Upper lobe of left lung (tissue), 6 donors: ENCODE data around the gene SAMD11. TPM values are rescaled to one million over a fixed set of nuclear protein-coding genes. Genes with fewer than 3 reads are reported as not detected.
A peak's percentile ranks its signal among the peaks of the same experiment; 100 is the strongest.

Source experiments
- ATAC-seq, 2 donors: fragments of 200-7000 bp; cut with Tn5 transposase; one replicate each; pipeline ENCODE4 v1.9.1; 2022; ENCODE audit warnings: mild to moderate bottlenecking in 2 of 2, moderate library complexity in 2 of 2; ENCODE audit not compliant: low FRiP score in 2 of 2
- DNase-seq, 2 donors: peaks; one replicate each; pipeline ENCODE4 v3.0.0-alpha.2; 2019 to 2020
- H3K27ac ChIP-seq, 4 donors: fragments of 200-600 bp; sonication (generic); one replicate each; pipeline ENCODE4 v1.5.1; 2016 to 2019
- H3K27me3 ChIP-seq, 4 donors: fragments of 200-600 bp; sonication (generic); one replicate each; pipeline ENCODE4 v1.5.1; 2017 to 2019
- H3K36me3 ChIP-seq, 4 donors: fragments of 200-600 bp; sonication (generic); one replicate each; pipeline ENCODE4 v1.5.1; 2016 to 2019
- H3K4me1 ChIP-seq, 4 donors: fragments of 200-600 bp; sonication (generic); one replicate each; pipeline ENCODE4 v1.5.1; 2018 to 2019
- H3K4me3 ChIP-seq, 4 donors: fragments of 200-600 bp; sonication (generic); one replicate each; pipeline ENCODE4 v1.5.1; 2017 to 2019; ENCODE audit warnings: mild to moderate bottlenecking in 2 of 4, moderate library complexity in 1 of 4
- H3K9me3 ChIP-seq, 4 donors: fragments of 200-600 bp; sonication (generic); one replicate each; pipeline ENCODE4 v1.5.1; 2018 to 2019
- EP300 ChIP-seq, 4 donors: sonication (generic); formaldehyde crosslinking; IDR thresholded peaks; one replicate each; pipeline ENCODE4 v1.5.1; 2017; ENCODE audit warnings: antibody characterized with exemption in 4 of 4, control low read depth in 2 of 4
- POLR2A ChIP-seq, 4 donors: fragments of 450-650 bp; IDR thresholded peaks; one replicate each; pipeline ENCODE4 v1.5.1; 2016 to 2017; ENCODE audit warnings: antibody characterized with exemption in 4 of 4, mild to moderate bottlenecking in 2 of 4
- POLR2AphosphoS5 ChIP-seq, 2 donors: sonication (generic); formaldehyde crosslinking; IDR thresholded peaks; one replicate each; pipeline ENCODE4 v1.5.1; 2017; ENCODE audit warnings: antibody characterized with exemption in 2 of 2
- WGBS, 2 donors: methylation state at CpG; one replicate each; pipeline ENCODE4 v1.1.5; 2017 to 2018; 5-methylcytosine and 5-hydroxymethylcytosine counted together
- total RNA-seq, 6 donors: library from RNA; depleted of rRNA in 4 of 6; stranded (reverse); fragments of >200 nt in 4 of 6; gene quantifications; one replicate each; pipeline versions ENCODE4 v1.1.0 to v1.2.1, GENCODE V29; 2016 to 2021
- TF ChIP-seq, protein P1 (sequence below), 6 experiments: fragments of 450-650 bp in 4 of 6; fragments of 200-600 bp in 2 of 6; sonication (generic) in 2 of 6; IDR thresholded peaks; one replicate each; pipeline ENCODE4 v1.5.1; 2016 to 2019; ENCODE audit warnings: antibody characterized with exemption in 6 of 6
- donor health status: DM: no; HTN: no; CAD: no; lungs with moderate emphysema.
- donor health status: DM: no; HTN: yes; CAD: no; lungs with severe emphysema.

SAMD11 gene
- total RNA-seq, 6 donors from 2014 or later = 1.0 to 9.3 (median 2.4) TPM

- H3K4me1 ChIP-seq = peaks cover 20 to 34% (median 30%) of the 10 kb centered on the region in 4 donors
- no peak for ATAC-seq
- 50 to 97% methylated on average over 2 to 10 of the region's 10 CpGs for WGBS, 2 donors
- H3K27ac ChIP-seq = no peak overlapping the region
- no peaks in the 10 kb centered on the region for H3K9me3 ChIP-seq
- TF ChIP-seq POLR2AphosphoS5 (IDR thresholded peaks at IDR 0.05) = no peak
- TF ChIP-seq, protein P1, sequence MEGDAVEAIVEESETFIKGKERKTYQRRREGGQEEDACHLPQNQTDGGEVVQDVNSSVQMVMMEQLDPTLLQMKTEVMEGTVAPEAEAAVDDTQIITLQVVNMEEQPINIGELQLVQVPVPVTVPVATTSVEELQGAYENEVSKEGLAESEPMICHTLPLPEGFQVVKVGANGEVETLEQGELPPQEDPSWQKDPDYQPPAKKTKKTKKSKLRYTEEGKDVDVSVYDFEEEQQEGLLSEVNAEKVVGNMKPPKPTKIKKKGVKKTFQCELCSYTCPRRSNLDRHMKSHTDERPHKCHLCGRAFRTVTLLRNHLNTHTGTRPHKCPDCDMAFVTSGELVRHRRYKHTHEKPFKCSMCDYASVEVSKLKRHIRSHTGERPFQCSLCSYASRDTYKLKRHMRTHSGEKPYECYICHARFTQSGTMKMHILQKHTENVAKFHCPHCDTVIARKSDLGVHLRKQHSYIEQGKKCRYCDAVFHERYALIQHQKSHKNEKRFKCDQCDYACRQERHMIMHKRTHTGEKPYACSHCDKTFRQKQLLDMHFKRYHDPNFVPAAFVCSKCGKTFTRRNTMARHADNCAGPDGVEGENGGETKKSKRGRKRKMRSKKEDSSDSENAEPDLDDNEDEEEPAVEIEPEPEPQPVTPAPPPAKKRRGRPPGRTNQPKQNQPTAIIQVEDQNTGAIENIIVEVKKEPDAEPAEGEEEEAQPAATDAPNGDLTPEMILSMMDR (IDR thresholded peaks at IDR 0.05) = no peak
- no peak for TF ChIP-seq EP300 (IDR thresholded peaks at IDR 0.05)
- no peak for TF ChIP-seq POLR2A (IDR thresholded peaks at IDR 0.05)
- H3K36me3 ChIP-seq = no peaks in the 10 kb centered on the region
- H3K4me3 ChIP-seq = no peak overlapping the region
- H3K27me3 ChIP-seq = peaks cover 2 to 40% (median 31%) of the 10 kb centered on the region in 4 donors
- peak in 1 of 2 donors; percentile 64 for DNase-seq
Observed at GRCh38 chr1:927748-928147, 4.0 kb downstream of the SAMD11 start.

DNA sequence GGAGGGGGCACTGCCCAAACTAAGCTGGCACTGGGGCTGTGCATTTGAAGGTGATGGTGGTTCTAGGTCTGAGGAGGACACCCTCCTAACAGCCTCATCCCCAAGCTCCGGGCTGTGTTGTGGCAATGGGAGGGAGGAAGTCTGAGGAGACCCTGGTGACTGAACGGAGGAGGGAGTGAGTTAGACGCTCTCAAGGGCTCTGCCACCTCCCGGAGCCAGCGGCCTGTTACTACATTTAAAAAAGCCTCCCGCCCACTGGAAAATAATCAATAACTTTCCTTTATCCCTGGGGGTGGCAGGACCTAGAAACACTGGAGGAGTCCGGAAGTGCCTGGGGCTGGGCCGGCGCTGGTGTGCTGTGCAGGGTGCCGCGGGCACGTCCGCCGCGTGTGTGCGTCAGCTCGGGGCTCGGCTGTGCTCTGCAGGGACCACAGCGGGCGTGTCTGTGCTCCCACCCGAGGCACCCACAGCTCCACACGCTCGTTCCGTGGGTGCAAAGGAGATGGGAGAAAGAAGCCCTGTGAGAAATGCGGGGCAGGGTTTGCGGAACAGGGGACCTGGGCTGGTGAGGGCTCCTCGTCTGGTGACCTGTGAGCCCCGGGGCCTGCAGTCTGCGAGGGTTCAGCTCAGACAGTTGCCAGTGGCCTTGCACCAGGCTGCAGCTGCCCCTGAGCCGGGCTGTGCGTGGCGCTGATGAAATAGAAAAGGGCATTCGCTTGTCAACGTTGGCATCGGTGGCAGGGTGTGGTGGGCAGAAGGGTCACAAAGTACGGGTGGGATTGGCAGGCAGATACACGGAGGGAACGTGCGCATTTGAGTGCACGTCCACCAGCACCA lies 5.3 kb downstream of the SAMD11 start:
- no peaks in the 10 kb centered on the region for H3K9me3 ChIP-seq
- TF ChIP-seq, protein P1 (IDR thresholded peaks at IDR 0.05) = no peak
- no peak for TF ChIP-seq POLR2A (IDR thresholded peaks at IDR 0.05)
- no peak for TF ChIP-seq EP300 (IDR thresholded peaks at IDR 0.05)
- TF ChIP-seq POLR2AphosphoS5 (IDR thresholded peaks at IDR 0.05) = no peak
- peak in 1 of 2 donors; percentile 77 for DNase-seq
- ATAC-seq = no peak
- no peaks in the 10 kb centered on the region for H3K36me3 ChIP-seq
- no peak overlapping the region for H3K27ac ChIP-seq
- H3K4me3 ChIP-seq = no peak overlapping the region
- 77 to 81% methylated on average over 38 to 40 of the region's 40 CpGs for WGBS, 2 donors
- peaks cover 19 to 24% (median 22%) of the 10 kb centered on the region in 4 donors for H3K4me1 ChIP-seq
- H3K27me3 ChIP-seq = peaks cover 2 to 30% (median 21%) of the 10 kb centered on the region in 4 donors

DNA sequence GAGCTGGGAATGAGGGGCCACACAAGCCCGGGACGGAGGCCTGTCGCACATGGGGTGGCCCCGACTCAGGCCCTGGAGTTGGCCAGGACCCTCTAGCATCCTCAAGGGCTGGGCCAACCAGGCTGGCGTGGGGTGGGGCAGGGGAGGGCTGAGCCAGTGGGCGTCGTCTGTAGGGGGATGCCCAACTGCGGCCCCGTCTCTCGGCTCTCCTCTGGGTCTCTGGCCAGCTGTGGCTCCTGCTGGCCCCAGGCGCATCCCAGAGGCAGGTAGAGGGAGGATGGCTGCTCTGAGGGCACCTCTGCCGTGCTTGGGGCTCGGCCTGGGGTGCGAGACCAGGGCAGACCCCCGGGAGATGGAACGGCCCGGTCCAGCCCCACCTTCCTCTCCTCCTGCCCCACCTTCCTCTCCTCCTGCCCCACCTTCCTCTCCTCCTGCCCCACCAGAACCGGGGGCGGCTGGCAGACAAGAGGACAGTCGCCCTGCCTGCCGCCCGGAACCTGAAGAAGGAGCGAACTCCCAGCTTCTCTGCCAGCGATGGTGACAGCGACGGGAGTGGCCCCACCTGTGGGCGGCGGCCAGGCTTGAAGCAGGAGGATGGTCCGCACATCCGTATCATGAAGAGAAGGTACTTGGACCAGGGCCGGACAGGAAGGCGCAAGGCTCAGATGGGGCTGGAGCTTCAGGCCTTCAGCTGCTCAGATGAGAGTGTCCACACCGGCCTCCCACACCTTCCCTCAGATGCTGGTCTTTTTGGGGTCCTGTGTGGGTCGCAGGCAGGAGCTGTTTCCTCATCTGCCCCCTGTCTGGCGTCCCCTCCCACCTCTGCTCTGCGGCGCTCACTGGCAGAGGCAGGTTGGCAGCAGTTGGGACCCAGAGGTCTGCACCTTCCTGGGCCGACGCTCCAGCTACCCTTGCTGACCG lies 6.2 kb downstream of the SAMD11 start:
- DNase-seq (peak in 1 of 2 donors; percentile 72), ATAC-seq (no peak)
- WGBS, 2 donors = 81 to 87% methylated on average over 23 to 40 of the region's 40 CpGs
- Histone ChIP-seq H3K4me1 (peaks cover 9 to 16% (median 14%) of the 10 kb centered on the region in 4 donors), H3K4me3 (no peak overlapping the region), H3K36me3 (no peaks in the 10 kb centered on the region), H3K9me3 (no peaks in the 10 kb centered on the region), H3K27me3 (peaks cover 2 to 23% (median 15%) of the 10 kb centered on the region in 4 donors), H3K27ac (no peak overlapping the region)
- TF ChIP-seq, protein P1 (IDR thresholded peaks at IDR 0.05) = no peak

- Histone ChIP-seq H3K9me3 (no peaks in the 10 kb centered on the region), H3K36me3 (no peaks in the 10 kb centered on the region), H3K27me3 (peaks cover 2 to 23% (median 16%) of the 10 kb centered on the region in 4 donors), H3K4me3 (no peak overlapping the region), H3K27ac (no peak overlapping the region), H3K4me1 (peaks cover 5 to 18% (median 14%) of the 10 kb centered on the region in 4 donors)
- ATAC-seq = no peak
- no peak for TF ChIP-seq POLR2A (IDR thresholded peaks at IDR 0.05)
- no peak for TF ChIP-seq POLR2AphosphoS5 (IDR thresholded peaks at IDR 0.05)
- TF ChIP-seq, protein P1 (IDR thresholded peaks at IDR 0.05) = no peak
- no peak for TF ChIP-seq EP300 (IDR thresholded peaks at IDR 0.05)
- DNase-seq = peak in 1 of 2 donors; percentile 69
- 76% methylated on average over 17 of the region's 18 CpGs; no CpG with 5 or more reads in 1 of the 2 donors for WGBS, 2 donors
Observed at GRCh38 chr1:930633-931138, 7.0 kb downstream of the SAMD11 start.
